ENCODE data around the gene UNC93A. TPM values are rescaled to one million over a fixed set of nuclear protein-coding genes. Genes with fewer than 3 reads are reported as not detected.

UNC93A gene
- total RNA-seq, 1 experiment from 2014 or later: not detected

GRCh38 chr6:167331565-167331964 is 40.5 kb downstream of the UNC93A start:
- intact Hi-C loops (cut with micrococcal nuclease; ENCODE audit: unreplicated experiment): no loop called here
- CTCF ChIA-PET: no interaction called here
- Mint-ChIP-seq H3K4me1 (ENCODE audit: low read depth, unreplicated experiment) (peaks cover 18% of the 10 kb centered on the region), H3K9me3 (ENCODE audit: low read depth, unreplicated experiment) (no peaks in the 10 kb centered on the region), H3K36me3 (ENCODE audit: insufficient read depth, unreplicated experiment) (no peaks in the 10 kb centered on the region), H3K4me3 (ENCODE audit: low read depth, unreplicated experiment) (no peak overlapping the region), H3K27me3 (ENCODE audit: unreplicated experiment) (peaks cover 4% of the 10 kb centered on the region), H3K27ac (ENCODE audit: unreplicated experiment) (no peak overlapping the region)
- DNase-seq: no peak
- BruUV-seq (replicated peaks): no TSS peak
- no peak for TF ChIP-seq CTCF (IDR thresholded peaks at IDR 0.05; ENCODE audit: unreplicated experiment)

- no peaks in the 10 kb centered on the region for H3K4me1 Mint-ChIP-seq (ENCODE audit: low read depth, unreplicated experiment)
- no peaks in the 10 kb centered on the region for H3K36me3 Mint-ChIP-seq (ENCODE audit: insufficient read depth, unreplicated experiment)
- CTCF ChIA-PET: no interaction called here
- no peaks in the 10 kb centered on the region for H3K9me3 Mint-ChIP-seq (ENCODE audit: low read depth, unreplicated experiment)
- DNase-seq: no peak
- intact Hi-C loops (cut with micrococcal nuclease; ENCODE audit: unreplicated experiment): no loop called here
- no peak overlapping the region for H3K4me3 Mint-ChIP-seq (ENCODE audit: low read depth, unreplicated experiment)
- no peak overlapping the region for H3K27ac Mint-ChIP-seq (ENCODE audit: unreplicated experiment)
- no peak for TF ChIP-seq CTCF (IDR thresholded peaks at IDR 0.05; ENCODE audit: unreplicated experiment)
- BruUV-seq (replicated peaks): no TSS peak
- no peaks in the 10 kb centered on the region for H3K27me3 Mint-ChIP-seq (ENCODE audit: unreplicated experiment)
These were observed 45.9 kb downstream of the UNC93A start for GRCh38 chr6:167336844-167337630.

GRCh38 chr6:167337675-167338449 is 46.7 kb downstream of the UNC93A start:
- no peak for DNase-seq
- intact Hi-C loops (cut with micrococcal nuclease; ENCODE audit: unreplicated experiment): no loop called here
- H3K9me3 Mint-ChIP-seq (ENCODE audit: low read depth, unreplicated experiment): no peaks in the 10 kb centered on the region
- no peak for TF ChIP-seq CTCF (IDR thresholded peaks at IDR 0.05; ENCODE audit: unreplicated experiment)
- CTCF ChIA-PET: no interaction called here
- no peak overlapping the region for H3K4me3 Mint-ChIP-seq (ENCODE audit: low read depth, unreplicated experiment)
- no TSS peak for BruUV-seq (replicated peaks)
- no peaks in the 10 kb centered on the region for H3K27me3 Mint-ChIP-seq (ENCODE audit: unreplicated experiment)
- H3K36me3 Mint-ChIP-seq (ENCODE audit: insufficient read depth, unreplicated experiment): no peaks in the 10 kb centered on the region
- no peaks in the 10 kb centered on the region for H3K4me1 Mint-ChIP-seq (ENCODE audit: low read depth, unreplicated experiment)
- H3K27ac Mint-ChIP-seq (ENCODE audit: unreplicated experiment): no peak overlapping the region

GRCh38 chr6:167338541-167339117 is 47.5 kb downstream of the UNC93A start:
- no peak for TF ChIP-seq CTCF (IDR thresholded peaks at IDR 0.05; ENCODE audit: unreplicated experiment)
- H3K36me3 Mint-ChIP-seq (ENCODE audit: insufficient read depth, unreplicated experiment): no peaks in the 10 kb centered on the region
- no peak overlapping the region for H3K27ac Mint-ChIP-seq (ENCODE audit: unreplicated experiment)
- BruUV-seq (replicated peaks): no TSS peak
- no peaks in the 10 kb centered on the region for H3K27me3 Mint-ChIP-seq (ENCODE audit: unreplicated experiment)
- CTCF ChIA-PET: no interaction called here
- H3K4me3 Mint-ChIP-seq (ENCODE audit: low read depth, unreplicated experiment): no peak overlapping the region
- intact Hi-C loops (cut with micrococcal nuclease; ENCODE audit: unreplicated experiment): no loop called here
- no peaks in the 10 kb centered on the region for H3K9me3 Mint-ChIP-seq (ENCODE audit: low read depth, unreplicated experiment)
- no peak for DNase-seq
- H3K4me1 Mint-ChIP-seq (ENCODE audit: low read depth, unreplicated experiment): no peaks in the 10 kb centered on the region

Data from Calu3 (cell line).